Mucosa of rectum (tissue), 2 donors: ENCODE results near the gene ITSN1.
"Not testable (repeated sequence)": the region's sequence is repeated elsewhere in the genome, so short reads cannot be mapped to it uniquely, and the experiment has no call there.

ENCODE experiments used
- H3K27ac ChIP-seq, 2 donors: one replicate each; pipeline ENCODE4 v1.7.0; 2013; ENCODE audit warnings: inconsistent platforms in 2 of 2, low read depth in 2 of 2, low read length in 2 of 2
- H3K27me3 ChIP-seq, 2 donors: one replicate each; pipeline ENCODE4 v1.7.0; 2013; ENCODE audit warnings: low read length in 2 of 2; ENCODE audit not compliant: control insufficient read depth in 2 of 2, insufficient read depth in 2 of 2
- H3K36me3 ChIP-seq, 2 donors: one replicate each; pipeline ENCODE4 v1.7.0; 2013; ENCODE audit warnings: low read length in 2 of 2; ENCODE audit not compliant: control insufficient read depth in 2 of 2, insufficient read depth in 2 of 2
- H3K4me1 ChIP-seq, 2 donors: one replicate each; pipeline ENCODE4 v1.7.0; 2013; ENCODE audit warnings: low read length in 2 of 2, mild to moderate bottlenecking in 1 of 2; ENCODE audit not compliant: control insufficient read depth in 2 of 2, insufficient read depth in 2 of 2
- H3K4me3 ChIP-seq, 2 donors: one replicate each; pipeline ENCODE4 v1.7.0; 2013; ENCODE audit warnings: low read length in 2 of 2
- H3K9ac ChIP-seq, 2 donors: one replicate each; pipeline ENCODE4 v1.7.0; 2013; ENCODE audit warnings: low read length in 2 of 2, low read depth in 1 of 2, mild to moderate bottlenecking in 1 of 2
- H3K9me3 ChIP-seq, 2 donors: one replicate each; pipeline ENCODE4 v1.7.0; 2013; ENCODE audit warnings: low read length in 2 of 2; ENCODE audit not compliant: control insufficient read depth in 2 of 2
- donor health status: healthy.
- donor health status: Normal muscosa, but diverticular disease.

ITSN1 gene

DNA sequence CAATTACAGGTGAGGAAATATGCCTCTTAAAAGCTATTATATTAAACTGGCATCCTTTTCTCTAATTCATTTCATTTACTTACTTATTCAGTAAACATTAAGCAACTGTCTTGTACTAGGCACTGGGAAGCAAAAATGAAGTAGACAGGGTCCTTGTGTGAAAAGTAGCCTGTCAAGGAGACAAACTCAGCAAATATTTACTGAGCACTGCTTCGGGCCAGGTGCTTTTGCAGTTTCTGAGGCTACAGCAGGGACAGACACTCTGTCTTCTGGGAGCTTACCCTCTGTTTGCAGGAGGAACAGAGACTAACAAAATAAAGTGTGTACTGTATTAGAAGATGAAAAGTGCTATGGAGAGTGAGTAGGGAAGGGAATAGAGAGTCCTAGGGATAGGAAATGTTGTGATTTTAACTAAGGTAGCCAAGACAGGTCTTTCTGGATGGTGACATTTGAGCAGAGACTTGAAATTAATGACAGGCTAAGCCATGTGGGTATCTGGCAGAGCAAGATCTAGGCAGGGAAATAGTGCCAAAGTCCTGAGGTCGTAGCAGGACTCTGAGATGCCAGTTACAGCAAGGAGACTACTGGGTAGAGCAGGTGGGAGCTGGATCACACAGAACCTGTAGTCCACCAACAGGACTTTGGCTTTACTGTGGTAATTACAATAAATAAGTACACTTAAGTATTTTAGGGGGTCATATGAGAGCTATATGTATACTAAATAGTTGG lies 133.0 kb downstream of the ITSN1 start:
- H3K27me3 ChIP-seq = no peaks in the 10 kb centered on the region
- H3K4me1 ChIP-seq = no peaks in the 10 kb centered on the region
- no peak overlapping the region for H3K9ac ChIP-seq
- H3K27ac ChIP-seq = no peak overlapping the region
- no peak overlapping the region for H3K4me3 ChIP-seq
- peaks cover 7 to 29% of the 10 kb centered on the region in 2 donors for H3K36me3 ChIP-seq
- no peaks in the 10 kb centered on the region for H3K9me3 ChIP-seq

GRCh38 chr21:33780631-33781030 lies 138.3 kb downstream of the ITSN1 start:
- H3K9ac ChIP-seq = no peak overlapping the region
- H3K4me3 ChIP-seq = no peak overlapping the region
- peaks cover 0 to 3% of the 10 kb centered on the region in 2 donors for H3K36me3 ChIP-seq
- no peaks in the 10 kb centered on the region for H3K27me3 ChIP-seq
- H3K9me3 ChIP-seq = no peaks in the 10 kb centered on the region
- H3K27ac ChIP-seq = no peak overlapping the region
- no peaks in the 10 kb centered on the region for H3K4me1 ChIP-seq

GRCh38 chr21:33781121-33781520 lies 138.8 kb downstream of the ITSN1 start:
- no peak overlapping the region for H3K4me3 ChIP-seq
- H3K27ac ChIP-seq = no peak overlapping the region
- no peaks in the 10 kb centered on the region for H3K9me3 ChIP-seq
- H3K36me3 ChIP-seq = peaks cover 0 to 3% of the 10 kb centered on the region in 2 donors
- no peak overlapping the region for H3K9ac ChIP-seq
- H3K4me1 ChIP-seq = no peaks in the 10 kb centered on the region
- no peaks in the 10 kb centered on the region for H3K27me3 ChIP-seq

GRCh38 chr21:33783187-33783979 lies 141.1 kb downstream of the ITSN1 start:
- no peaks in the 10 kb centered on the region for H3K9me3 ChIP-seq
- no peaks in the 10 kb centered on the region for H3K27me3 ChIP-seq
- H3K4me3 ChIP-seq = no peak overlapping the region
- H3K4me1 ChIP-seq = no peaks in the 10 kb centered on the region
- no peak overlapping the region for H3K9ac ChIP-seq
- no peak overlapping the region for H3K27ac ChIP-seq
- H3K36me3 ChIP-seq = peaks cover 0 to 8% of the 10 kb centered on the region in 2 donors

DNA sequence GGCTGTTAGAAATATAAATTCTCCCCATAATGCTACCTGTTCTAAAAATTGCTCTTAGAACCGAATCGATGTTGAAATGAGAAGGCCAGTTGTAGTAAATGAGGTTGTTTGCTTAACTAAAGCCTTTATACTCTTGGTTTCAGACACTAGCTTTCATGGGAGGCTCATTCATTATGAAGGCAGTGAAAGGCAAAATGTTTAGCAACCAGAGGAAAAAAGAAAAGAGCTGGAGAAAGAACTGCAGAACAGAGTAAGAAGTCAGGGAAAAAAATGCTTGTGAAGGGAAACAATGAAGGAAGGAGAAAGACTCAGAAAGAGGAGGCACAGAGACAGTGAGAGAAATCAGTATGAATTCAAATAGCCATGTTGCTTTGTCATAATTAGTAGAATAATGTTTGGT lies 145.1 kb downstream of the ITSN1 start:
- Histone ChIP-seq H3K4me1 (no peaks in the 10 kb centered on the region), H3K27ac (no peak overlapping the region), H3K27me3 (no peaks in the 10 kb centered on the region), H3K9me3 (no peaks in the 10 kb centered on the region), H3K4me3 (no peak overlapping the region), H3K36me3 (peaks cover 0 to 5% of the 10 kb centered on the region in 2 donors), H3K9ac (no peak overlapping the region)

DNA sequence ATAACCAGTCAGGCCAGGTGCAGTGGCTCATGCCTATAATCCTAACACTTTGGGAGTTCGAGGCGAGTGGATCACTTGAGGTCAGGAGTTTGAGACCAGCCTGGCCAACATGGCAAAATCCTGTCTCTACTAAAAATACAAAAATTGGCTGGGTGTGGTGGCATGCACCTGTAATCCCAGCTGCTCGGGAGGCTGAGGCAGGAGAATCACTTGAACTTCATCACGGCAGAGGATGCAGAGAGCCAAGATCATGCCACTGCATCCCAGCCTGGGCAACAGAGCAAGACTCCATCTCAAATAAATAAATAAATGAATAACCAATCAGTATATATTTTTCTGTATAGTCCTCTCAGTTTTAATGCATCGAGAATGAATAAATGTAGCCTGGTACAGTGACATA lies 146.1 kb downstream of the ITSN1 start:
- H3K27ac ChIP-seq, H3K36me3 ChIP-seq, H3K9ac ChIP-seq, H3K4me1 ChIP-seq, H3K9me3 ChIP-seq, H3K4me3 ChIP-seq, H3K27me3 ChIP-seq: not testable (repeated sequence)

DNA sequence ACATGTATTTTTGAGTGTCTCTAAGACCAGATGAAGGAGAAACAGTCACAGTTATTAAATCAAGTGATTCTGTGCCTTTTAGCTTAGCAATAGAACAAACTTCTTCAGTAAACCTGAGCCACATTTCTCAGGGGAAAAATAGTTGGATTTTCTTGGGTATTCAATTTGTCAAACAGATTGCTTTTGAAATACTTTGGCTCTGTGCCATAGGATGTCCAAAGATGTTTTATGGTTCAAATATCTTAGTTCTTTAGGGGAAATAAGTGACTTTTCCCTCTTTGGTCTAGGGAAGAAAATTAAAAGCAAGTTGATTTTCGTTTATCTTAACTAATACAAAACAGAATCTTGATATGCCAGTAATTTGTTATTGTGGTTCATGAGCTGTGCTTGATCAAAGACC lies 147.4 kb downstream of the ITSN1 start:
- no peaks in the 10 kb centered on the region for H3K27me3 ChIP-seq
- no peak overlapping the region for H3K27ac ChIP-seq
- no peak overlapping the region for H3K9ac ChIP-seq
- no peaks in the 10 kb centered on the region for H3K4me1 ChIP-seq
- no peaks in the 10 kb centered on the region for H3K9me3 ChIP-seq
- peaks cover 4 to 8% of the 10 kb centered on the region in 2 donors for H3K36me3 ChIP-seq
- H3K4me3 ChIP-seq = no peak overlapping the region

DNA sequence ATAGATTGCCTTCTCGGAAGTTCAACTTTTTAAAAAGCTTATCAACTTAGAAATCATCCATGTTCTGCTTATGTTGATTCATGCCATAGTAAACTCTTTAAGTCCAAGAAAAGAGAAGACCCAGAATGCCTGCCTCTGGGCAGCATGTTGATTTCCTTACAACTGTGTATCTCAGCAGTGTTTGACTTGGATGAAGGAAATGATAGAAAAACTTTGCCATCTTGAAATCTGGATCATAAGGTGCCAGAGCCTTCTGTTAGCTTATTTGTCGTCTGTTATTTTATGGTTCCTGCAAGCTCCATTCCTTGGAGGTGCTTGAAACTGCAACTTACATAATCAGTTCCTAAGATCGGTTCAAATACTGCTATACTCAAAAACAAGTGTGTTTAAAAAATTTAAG lies 148.8 kb downstream of the ITSN1 start:
- Histone ChIP-seq H3K4me1 (no peaks in the 10 kb centered on the region), H3K27me3 (no peaks in the 10 kb centered on the region), H3K9ac (no peak overlapping the region), H3K36me3 (peaks cover 5 to 8% of the 10 kb centered on the region in 2 donors), H3K9me3 (no peaks in the 10 kb centered on the region), H3K4me3 (no peak overlapping the region), H3K27ac (no peak overlapping the region)

DNA sequence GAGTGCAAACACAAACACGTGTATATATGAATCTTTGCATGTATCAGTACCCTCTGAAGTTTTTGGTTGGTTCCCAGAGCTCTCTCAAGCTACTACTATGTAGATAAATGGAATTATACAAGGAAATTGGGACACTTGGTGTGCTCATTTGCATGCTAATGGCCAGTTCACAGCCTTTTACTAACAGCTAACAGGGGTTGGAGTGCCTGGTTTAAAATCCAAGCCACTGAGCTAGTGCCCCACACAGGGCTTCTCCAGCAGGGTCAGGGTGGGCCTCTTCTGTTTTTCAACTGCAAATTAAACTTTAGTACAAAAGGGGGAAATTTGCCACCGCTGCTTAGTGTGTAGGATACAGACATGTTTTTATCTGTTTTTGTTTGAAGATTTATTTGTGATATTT lies 152.3 kb downstream of the ITSN1 start:
- peaks cover 14 to 15% of the 10 kb centered on the region in 2 donors for H3K36me3 ChIP-seq
- no peaks in the 10 kb centered on the region for H3K9me3 ChIP-seq
- H3K27me3 ChIP-seq = no peaks in the 10 kb centered on the region
- no peak overlapping the region for H3K4me3 ChIP-seq
- H3K27ac ChIP-seq = no peak overlapping the region
- H3K4me1 ChIP-seq = no peaks in the 10 kb centered on the region
- H3K9ac ChIP-seq = no peak overlapping the region

GRCh38 chr21:33797565-33797964 lies 155.3 kb downstream of the ITSN1 start:
- no peak overlapping the region for H3K27ac ChIP-seq

More at GRCh38 chr21:33797565-33797964, 155.3 kb downstream of the ITSN1 start:
- Histone ChIP-seq H3K4me1 (no peaks in the 10 kb centered on the region), H3K9ac (no peak overlapping the region), H3K4me3 (no peak overlapping the region), H3K27me3 (no peaks in the 10 kb centered on the region), H3K9me3 (no peaks in the 10 kb centered on the region), H3K36me3 (peaks cover 14 to 15% of the 10 kb centered on the region in 2 donors)
